Cardiac fibroblast (primary cell): ENCODE data around the gene MLN.

Experiments
- DNase-seq, 2 donors: peaks; one replicate each; pipeline versions ENCODE4 v3.0.0 to v3.0.0-alpha.2; 2010; ENCODE audit warnings: low read depth in 2 of 2
- H3K4me3 ChIP-seq, 2 donors: replicated peaks in 1 of 2; 1 replicate in 1 of 2; 2 replicates in 1 of 2; pipeline ENCODE4 v1.5.1; 2011; ENCODE audit warnings: low read depth in 2 of 2, low read length in 2 of 2, mild to moderate bottlenecking in 2 of 2, moderate library complexity in 1 of 2
- CTCF ChIP-seq: IDR thresholded peaks from one replicate; pipeline ENCODE4 v1.5.1; 2011; ENCODE audit warnings: low read depth, mild to moderate bottlenecking, low read length, inconsistent platforms

MLN gene

GRCh38 chr6:33848484-33848883, 44.7 kb upstream of the MLN start:
- no peak for TF ChIP-seq CTCF
- no peak for DNase-seq
- H3K4me3 ChIP-seq = no peak overlapping the region

DNA sequence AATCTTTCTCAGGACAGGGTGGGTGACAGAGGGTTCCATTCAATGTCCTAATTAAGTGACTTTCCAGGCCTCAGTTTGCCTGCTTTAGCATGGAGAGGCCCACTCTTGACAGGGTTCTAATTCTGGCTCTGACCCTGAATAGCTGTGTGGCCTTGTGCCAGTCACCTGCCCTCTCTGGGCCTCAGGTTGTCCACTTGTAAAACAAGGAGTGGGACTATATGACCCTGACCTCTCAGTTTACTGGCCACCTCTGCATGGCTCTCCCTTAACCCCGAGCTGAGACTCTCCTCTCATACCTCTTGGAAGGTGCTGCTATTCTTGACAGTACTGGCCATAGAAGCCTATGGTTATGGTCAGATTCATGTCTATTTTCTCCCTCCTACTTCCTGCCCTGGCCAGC, 44.1 kb upstream of the MLN start:
- H3K4me3 ChIP-seq = no peak overlapping the region
- DNase-seq = no peak
- TF ChIP-seq CTCF = no peak

- TF ChIP-seq CTCF = no peak
- no peak overlapping the region for H3K4me3 ChIP-seq
- no peak for DNase-seq
These were observed 43.3 kb upstream of the MLN start for GRCh38 chr6:33847078-33847477.

GRCh38 chr6:33846226-33846625, 42.4 kb upstream of the MLN start:
- TF ChIP-seq CTCF = no peak
- no peak overlapping the region for H3K4me3 ChIP-seq
- DNase-seq = no peak

DNA sequence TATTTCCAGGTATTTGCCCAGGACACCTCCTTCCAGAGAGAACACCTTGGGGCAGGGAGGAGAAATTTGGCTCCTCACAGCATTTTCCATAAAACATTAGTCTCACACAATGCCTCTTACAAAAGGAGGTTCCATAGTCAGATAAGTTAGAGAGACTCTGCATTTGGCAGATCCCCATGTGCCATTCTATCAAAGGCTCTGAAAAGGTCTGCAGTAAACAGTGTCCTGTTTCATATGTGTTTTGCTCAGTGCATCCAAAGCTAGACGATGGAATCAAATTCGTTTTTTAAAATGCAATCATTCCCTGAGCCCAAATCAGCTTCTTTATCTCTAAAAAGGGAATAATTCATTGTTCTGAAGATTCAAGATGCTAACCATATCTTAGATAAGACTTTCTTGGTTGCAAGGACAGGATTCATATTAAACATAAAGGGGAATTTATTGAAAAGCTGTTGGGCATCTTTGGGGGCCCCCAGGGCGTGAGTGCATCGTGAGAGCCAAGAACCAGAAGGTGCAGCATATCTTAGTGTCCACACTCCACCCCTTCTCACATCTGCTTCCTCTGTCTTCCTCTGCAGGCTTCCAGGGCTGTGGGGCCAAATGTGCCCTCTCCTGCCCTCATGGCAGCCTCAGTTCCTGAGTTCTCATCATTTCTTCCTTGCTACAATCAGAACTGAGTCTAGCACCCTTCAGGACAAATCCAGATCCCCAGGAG, 41.4 kb upstream of the MLN start:
- DNase-seq = no peak
- TF ChIP-seq CTCF = no peak
- no peak overlapping the region for H3K4me3 ChIP-seq

- DNase-seq = no peak
- TF ChIP-seq CTCF = no peak
- H3K4me3 ChIP-seq = no peak overlapping the region
These were observed 39.6 kb upstream of the MLN start for GRCh38 chr6:33843131-33844121.
